Activated naive CD4-positive, alpha-beta T cell treated with Interleukin-2 at 50 U/mL for 16 hours (primary cell): Measurements from ENCODE around the gene TMEM98.
"Not testable (repeated sequence)": the region's sequence is repeated elsewhere in the genome, so short reads cannot be mapped to it uniquely, and the experiment has no call there.

Source experiments
- DNase-seq: peaks from one replicate; pipeline ENCODE4 v3.0.0-alpha.2; 2020

Gene TMEM98

DNA sequence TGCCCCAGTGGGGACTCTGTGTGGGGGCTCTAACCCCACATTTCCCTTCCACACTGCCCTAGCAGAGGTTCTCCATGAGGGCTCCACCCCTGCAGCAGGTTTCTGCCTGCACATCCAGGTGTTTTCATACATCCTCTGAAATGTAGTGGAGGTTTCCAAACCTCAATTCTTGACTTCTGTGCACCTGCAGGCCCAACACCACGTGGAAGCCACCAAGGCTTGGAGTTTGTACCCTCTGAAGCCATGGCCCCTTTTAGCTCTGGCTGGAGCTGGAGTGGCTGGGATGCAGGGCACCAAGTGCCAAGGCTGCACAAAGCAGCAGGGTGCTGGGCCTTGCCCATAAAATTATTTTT lies 59.5 kb downstream of the TMEM98 start:
- not testable (repeated sequence) for DNase-seq

DNA sequence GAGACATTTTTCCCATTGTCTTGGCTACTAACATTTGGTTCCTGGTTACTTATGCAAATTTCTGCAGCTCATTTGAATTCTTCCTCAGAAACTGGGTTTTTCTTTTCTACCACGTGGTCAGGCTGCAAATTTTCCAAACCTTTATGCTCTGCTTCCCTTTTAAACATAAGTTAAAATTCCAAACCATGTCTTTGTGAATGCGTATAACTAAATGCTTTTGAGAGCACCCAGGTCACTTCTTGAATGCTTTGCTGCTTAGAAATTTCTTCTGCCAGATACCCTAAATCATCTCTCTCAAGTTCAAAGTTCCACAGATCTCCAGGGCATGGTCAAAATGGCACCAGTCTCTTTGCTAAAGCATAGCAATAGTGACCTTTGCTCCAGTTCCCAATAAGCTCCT lies 59.9 kb downstream of the TMEM98 start:
- not testable (repeated sequence) for DNase-seq

DNA sequence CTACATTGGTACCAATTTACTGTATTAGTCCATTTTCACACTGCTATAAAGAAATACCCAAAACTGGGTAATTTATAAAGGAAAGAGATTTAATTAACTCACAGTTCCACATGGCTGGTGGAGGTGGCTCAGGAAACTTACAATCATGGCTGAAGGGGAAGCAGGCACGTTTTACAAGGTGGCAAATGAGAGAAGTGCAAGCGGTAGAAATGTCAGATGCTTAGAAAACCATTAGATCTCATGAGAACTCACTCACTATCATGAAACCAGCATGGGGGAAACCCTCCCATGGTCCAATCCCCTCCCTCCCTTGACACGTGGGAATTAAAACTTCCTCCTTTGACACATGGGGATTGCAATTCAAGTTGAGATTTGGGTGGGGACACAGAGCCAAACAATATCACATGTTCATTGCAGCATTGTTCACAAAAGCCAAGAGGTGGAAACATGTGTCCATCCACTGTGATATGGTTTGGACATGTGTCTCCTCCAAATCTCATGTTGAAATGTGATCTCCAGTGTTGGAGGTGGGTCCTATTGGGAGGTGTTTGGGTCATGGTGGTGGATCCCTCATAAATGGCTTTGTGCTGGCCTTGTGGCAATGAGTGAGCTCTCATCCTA lies 60.6 kb downstream of the TMEM98 start:
- DNase-seq: no peak

DNA sequence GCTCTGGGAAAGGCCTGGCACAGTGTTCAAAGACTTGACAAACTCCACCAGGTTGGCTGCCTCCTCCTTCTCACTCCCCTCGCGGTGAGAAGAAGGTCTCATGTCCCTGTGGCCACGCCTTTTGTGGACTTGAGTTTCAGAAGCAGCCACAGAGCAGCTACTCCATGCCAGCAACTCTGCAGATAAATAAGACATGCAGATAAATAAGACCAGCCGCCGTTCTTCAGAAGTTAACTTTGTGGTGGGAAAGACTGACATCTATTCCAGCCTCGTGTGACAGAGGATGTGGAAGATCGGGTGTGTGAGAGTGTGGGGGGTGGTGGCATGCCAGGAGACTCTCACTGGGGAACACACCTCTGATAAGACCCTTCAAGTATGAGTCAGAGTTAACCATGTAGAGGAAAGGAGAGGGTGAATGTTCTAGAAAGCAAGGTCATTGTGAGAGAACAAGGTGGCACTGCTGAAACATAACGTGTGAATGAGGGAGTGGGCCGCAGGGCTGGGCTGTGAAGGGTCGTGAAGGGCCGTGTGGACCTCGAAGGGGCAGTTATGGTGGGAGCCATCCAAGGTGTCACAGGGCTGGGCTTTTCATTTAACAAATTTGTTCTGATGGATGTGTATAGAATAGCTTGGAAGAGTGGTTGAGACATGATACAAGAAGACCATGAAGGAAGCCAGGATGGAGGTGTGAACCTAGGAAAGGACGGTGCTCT lies 64.5 kb downstream of the TMEM98 start:
- DNase-seq: no peak

DNA sequence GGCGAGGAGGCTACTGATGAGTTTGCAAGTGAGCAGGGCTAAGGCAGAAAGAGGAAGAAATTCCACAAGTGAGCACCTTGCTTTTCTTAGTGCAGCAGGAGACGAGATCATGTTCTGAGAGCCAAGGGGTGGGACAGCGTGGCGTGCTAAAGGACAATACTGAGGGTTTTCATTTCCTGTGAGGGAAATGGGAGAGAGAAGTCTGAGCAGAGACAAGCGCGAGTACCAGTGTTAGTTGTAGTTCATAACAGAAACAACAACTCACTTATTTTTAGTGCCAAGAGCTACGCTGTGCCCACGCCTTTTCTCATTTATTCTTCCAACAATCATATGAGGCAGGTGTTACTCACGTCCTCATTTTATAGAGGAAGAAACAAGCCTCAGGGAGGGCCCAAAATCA lies 66.0 kb downstream of the TMEM98 start:
- DNase-seq: no peak
